Effector memory CD4-positive, alpha-beta T cell (primary cell): Measurements from ENCODE around the gene PRAMEF20.
"Not testable (repeated sequence)": the region's sequence is repeated elsewhere in the genome, so short reads cannot be mapped to it uniquely, and the experiment has no call there.

Experiments
- DNase-seq, 3 donors: peaks; one replicate each; pipeline ENCODE4 v3.0.0-alpha.2; 2020
- H3K27ac ChIP-seq: 2 replicates; pipeline ENCODE4 v1.7.0; 2013; ENCODE audit warnings: mild to moderate bottlenecking, low read length, moderate library complexity; ENCODE audit not compliant: insufficient read depth, poor library complexity, severe bottlenecking
- H3K27me3 ChIP-seq: replicated peaks from 2 replicates; pipeline ENCODE4 v1.7.0; 2013; ENCODE audit warnings: mild to moderate bottlenecking, low read length; ENCODE audit not compliant: insufficient read depth, control insufficient read depth, poor library complexity, severe bottlenecking
- H3K36me3 ChIP-seq: 2 replicates; pipeline ENCODE4 v1.7.0; 2013; ENCODE audit warnings: mild to moderate bottlenecking, low read length, moderate library complexity; ENCODE audit not compliant: control insufficient read depth, insufficient read depth
- H3K4me1 ChIP-seq: 2 replicates; pipeline ENCODE4 v1.7.0; 2013; ENCODE audit warnings: low read length, mild to moderate bottlenecking; ENCODE audit not compliant: control insufficient read depth, insufficient read depth, poor library complexity, severe bottlenecking
- H3K4me3 ChIP-seq: 2 replicates; pipeline ENCODE4 v1.7.0; 2013; ENCODE audit warnings: low read length, low read depth, mild to moderate bottlenecking; ENCODE audit not compliant: insufficient read depth, poor library complexity, severe bottlenecking
- H3K9me3 ChIP-seq: 2 replicates; pipeline ENCODE4 v1.7.0; 2013; ENCODE audit warnings: mild to moderate bottlenecking, low read length, moderate library complexity; ENCODE audit not compliant: control insufficient read depth

Gene PRAMEF20

DNA sequence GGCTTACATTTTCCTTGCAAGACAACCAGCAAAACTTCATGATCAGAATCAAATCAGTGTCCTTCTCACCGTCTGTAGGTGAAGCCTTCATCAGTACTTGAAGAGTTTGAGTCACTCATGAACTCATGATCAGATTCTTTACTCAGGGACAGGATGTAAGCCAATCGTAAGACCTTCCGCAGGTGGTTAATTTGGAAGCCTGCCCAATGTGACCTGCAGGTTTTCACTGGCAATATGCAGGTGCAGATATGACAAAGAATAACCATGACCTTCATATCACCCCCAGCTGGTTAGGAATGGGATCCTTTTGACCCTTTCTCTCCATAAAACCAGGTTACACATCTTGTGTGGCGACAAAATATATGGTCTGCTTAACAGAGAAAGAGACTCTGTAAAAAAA lies 2.4 kb upstream of the PRAMEF20 start:
- Histone ChIP-seq H3K36me3 (no peaks in the 10 kb centered on the region), H3K27ac (no peak overlapping the region), H3K9me3 (no peaks in the 10 kb centered on the region), H3K27me3 (no peaks in the 10 kb centered on the region), H3K4me3 (no peak overlapping the region), H3K4me1 (no peaks in the 10 kb centered on the region)
- DNase-seq: no peak

DNA sequence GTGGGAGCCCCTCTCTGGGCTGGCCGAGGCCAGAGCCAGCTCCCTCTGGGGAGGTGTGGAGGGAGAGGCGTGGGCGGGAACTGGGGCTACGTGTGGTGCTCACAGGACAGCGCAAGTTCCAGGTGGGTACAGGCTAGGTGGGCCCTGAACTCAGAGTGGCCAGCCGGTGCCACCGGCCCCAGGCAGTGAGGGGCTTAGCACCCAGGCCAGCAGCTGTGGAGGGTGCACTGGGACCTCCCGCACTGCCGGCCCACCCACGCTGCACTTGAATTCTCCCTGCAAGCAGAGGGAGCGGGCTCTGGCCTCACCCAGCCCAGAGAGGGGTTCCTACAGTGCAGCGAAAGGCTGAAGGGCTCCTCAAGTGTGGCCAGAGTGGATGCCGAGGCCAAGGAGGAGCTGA lies 20.2 kb downstream of the PRAMEF20 start:
- no peaks in the 10 kb centered on the region for H3K4me1 ChIP-seq
- H3K27ac ChIP-seq: no peak overlapping the region
- H3K36me3 ChIP-seq: no peaks in the 10 kb centered on the region
- H3K9me3 ChIP-seq: no peaks in the 10 kb centered on the region
- no peak for DNase-seq
- H3K4me3 ChIP-seq: no peak overlapping the region
- H3K27me3 ChIP-seq: no peaks in the 10 kb centered on the region

DNA sequence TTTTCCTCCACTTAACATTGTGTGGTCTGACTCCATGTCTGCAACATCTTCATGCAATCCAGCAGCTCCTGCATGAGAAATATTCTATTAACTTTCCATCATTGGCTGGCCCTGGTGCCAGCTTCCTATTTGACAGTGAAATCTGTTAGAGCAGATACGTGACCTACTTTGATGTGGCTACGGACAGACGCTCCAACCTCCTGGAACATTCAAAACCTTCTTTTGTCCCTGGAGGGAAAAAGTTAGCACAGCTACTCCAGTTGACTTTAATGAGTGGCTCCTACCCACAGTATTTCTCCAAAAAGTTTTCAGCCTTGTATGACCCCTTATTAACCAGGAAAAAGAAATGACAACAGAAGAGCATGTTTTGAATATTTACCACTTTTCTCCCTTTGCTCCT lies 22.0 kb downstream of the PRAMEF20 start:
- Histone ChIP-seq H3K27ac (no peak overlapping the region), H3K4me3 (no peak overlapping the region), H3K27me3 (no peaks in the 10 kb centered on the region), H3K4me1 (no peaks in the 10 kb centered on the region), H3K36me3 (no peaks in the 10 kb centered on the region), H3K9me3 (no peaks in the 10 kb centered on the region)
- no peak for DNase-seq

DNA sequence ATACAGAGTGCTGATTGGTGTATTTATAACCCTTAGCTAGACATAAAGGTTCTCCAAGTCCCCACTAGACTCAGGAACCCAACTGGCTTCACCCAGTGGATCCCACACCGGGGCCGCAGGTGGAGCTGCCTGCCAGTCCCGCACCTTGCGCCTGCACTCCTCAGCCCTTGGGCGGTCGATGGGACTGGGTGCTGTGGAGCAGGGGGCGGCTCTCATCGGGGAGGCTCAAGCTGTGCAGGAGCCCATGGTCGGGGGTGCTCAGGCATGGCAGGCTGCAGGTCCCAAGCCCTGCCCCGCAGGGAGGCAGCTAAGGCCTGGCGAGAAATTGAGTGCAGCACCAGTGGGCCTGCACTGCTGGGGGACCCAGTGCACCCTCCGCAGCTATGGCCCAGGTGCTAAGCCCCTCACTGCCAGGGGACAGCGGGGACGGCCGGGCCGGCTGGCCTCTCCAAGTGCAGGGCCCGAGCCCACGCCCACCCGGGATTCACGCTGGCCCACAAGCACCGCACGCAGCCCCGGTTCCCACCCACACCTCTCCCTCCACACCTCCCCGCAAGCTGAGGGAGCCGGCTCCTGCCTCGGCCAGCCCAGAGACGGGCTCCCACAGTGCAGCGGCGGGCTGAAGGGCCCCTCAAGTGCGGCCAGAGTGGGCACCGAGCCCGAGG lies 23.6 kb downstream of the PRAMEF20 start:
- not testable (repeated sequence) for H3K4me3 ChIP-seq, H3K9me3 ChIP-seq, DNase-seq, H3K36me3 ChIP-seq, H3K27me3 ChIP-seq, H3K27ac ChIP-seq, H3K4me1 ChIP-seq

DNA sequence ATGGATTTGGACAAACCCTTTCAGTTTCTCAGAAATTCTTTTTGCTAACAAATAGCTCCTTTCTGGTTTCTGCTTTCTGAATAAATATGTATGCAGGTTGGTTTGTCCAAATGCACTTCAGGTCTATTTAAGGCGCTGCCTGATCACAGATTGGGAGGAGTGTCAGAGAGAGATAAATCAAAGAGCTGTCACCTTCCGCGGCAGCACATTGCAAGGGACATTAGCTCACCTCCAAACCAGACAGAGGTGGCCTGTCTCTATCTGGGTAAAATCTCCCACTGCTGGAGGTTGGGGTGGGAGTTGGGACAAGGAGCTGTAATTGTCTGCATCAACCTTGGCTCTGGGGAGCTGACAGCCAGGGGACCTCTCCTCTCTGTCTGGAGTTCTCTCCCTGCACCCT lies 25.2 kb downstream of the PRAMEF20 start:
- DNase-seq: no peak
- Histone ChIP-seq H3K36me3 (no peaks in the 10 kb centered on the region), H3K27ac (no peak overlapping the region), H3K4me1 (no peaks in the 10 kb centered on the region), H3K4me3 (no peak overlapping the region), H3K27me3 (no peaks in the 10 kb centered on the region), H3K9me3 (no peaks in the 10 kb centered on the region)

DNA sequence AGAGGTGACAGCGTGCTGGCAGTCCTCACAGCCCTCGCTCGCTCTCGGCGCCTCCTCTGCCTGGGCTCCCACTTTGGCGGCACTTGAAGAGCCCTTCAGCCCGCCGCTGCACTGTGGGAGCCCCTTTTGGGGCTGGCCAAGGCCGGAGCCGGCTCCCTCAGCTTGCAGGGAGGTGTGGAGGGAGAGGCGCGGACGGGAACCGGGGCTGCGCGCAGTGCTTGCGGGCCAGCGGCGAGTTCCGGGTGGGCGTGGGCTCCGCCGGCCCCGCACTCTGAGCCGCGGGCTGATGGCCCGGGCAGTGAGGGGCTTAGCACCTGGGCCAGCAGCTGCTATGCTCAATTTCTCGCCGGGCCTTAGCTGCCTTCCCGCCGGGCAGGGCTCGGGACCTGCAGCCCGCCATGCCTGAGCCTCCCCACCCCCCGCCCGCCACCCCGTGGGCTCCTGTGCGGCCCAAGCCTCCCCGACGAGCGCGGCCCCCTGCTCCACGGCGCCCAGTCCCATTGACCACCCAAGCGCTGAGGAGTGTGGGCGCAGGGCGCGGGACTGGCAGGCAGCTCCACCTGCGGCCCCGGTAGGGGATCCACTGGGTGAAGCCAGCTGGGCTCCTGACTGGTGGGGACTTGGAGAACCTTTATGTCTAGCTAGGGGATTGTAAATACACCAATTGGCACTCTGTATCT lies 29.0 kb downstream of the PRAMEF20 start:
- H3K27me3 ChIP-seq, DNase-seq, H3K4me1 ChIP-seq, H3K36me3 ChIP-seq, H3K27ac ChIP-seq, H3K9me3 ChIP-seq, H3K4me3 ChIP-seq: not testable (repeated sequence)

DNA sequence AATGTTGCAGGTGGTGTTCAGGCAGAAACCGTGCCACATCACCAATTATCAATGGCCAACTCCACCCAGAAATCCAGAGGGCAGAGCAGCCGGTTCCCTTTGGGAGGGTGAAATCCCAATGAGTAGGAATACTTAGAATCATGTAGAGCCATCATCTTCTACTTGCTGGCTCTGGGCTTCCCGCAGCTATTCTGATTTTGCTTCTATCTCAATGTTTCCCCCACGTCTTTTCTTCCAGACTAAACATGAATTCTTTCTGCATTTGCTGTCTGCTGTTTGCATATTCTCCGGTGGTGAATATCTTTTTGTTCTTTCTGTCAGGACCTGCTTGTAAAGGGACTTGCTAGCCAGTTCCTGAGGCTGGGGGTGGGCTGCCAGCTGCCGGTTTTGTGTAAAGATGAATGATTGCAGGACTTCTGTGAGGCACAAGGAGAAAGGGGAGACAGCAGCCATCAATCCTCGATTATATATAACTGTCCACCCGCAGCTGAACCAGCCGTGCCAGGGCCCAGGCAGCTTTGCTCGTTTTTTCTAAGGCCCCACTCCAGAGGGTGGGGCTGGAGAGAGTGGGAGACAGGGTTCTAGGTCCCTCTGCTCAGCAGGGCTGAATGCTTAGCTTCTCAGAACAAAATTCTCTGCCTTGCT lies 33.2 kb downstream of the PRAMEF20 start:
- DNase-seq: no peak
- H3K4me3 ChIP-seq: no peak overlapping the region
- no peaks in the 10 kb centered on the region for H3K9me3 ChIP-seq
- no peak overlapping the region for H3K27ac ChIP-seq
- no peaks in the 10 kb centered on the region for H3K36me3 ChIP-seq
- H3K27me3 ChIP-seq: no peaks in the 10 kb centered on the region
- H3K4me1 ChIP-seq: no peaks in the 10 kb centered on the region

DNA sequence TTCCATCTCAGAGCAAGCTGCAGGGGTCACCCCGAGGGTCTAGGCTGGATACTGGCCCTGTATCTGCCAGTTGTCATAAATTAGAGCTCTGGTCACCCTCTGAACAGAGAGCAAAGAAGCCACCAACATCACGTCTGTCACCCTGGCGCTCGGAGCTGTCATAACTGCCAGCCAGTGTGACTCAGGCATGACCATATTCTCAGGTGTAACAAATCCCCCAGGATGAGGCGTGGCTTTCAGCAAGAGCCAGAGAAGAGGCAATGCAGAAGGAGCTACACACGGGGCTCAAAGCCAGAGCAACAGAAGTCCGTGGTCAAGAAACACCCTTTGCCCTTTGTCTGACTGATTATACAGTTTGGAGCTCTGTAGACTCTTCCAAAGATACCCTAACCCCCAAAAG lies 40.0 kb downstream of the PRAMEF20 start:
- Histone ChIP-seq H3K9me3 (no peaks in the 10 kb centered on the region), H3K36me3 (no peaks in the 10 kb centered on the region), H3K4me1 (no peaks in the 10 kb centered on the region), H3K27me3 (no peaks in the 10 kb centered on the region), H3K4me3 (no peak overlapping the region), H3K27ac (no peak overlapping the region)
- no peak for DNase-seq

DNA sequence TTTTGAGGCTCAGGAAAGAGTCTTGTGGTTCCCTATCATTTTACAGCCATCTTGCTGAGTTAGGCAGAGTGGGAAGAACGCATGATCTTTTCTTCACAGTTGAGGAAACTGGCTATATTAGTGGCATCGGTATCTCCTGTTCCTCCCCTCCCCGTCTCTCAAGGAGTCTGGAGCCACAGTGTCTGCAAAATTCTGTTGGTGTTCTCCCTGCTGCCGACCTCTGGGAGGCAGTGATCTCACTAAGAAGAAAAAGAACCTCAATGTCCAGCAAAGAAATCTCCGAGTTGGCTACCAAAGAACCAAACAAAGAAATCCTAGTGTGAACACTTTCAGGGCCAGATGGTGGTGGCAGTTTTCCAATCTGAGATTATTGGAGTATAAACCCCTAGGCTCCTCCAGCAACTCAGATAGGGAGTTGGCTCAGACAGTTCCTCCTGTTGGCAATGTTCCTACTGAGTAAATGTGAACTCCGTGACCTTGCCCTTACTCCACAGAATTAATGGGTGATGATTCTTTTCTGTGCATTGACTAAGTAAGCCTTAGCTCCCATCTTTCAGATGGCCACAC lies 41.2 kb downstream of the PRAMEF20 start:
- no peak overlapping the region for H3K27ac ChIP-seq
- no peaks in the 10 kb centered on the region for H3K36me3 ChIP-seq
- no peak overlapping the region for H3K4me3 ChIP-seq
- no peaks in the 10 kb centered on the region for H3K9me3 ChIP-seq
- H3K4me1 ChIP-seq: no peaks in the 10 kb centered on the region
- no peaks in the 10 kb centered on the region for H3K27me3 ChIP-seq
- DNase-seq: no peak

DNA sequence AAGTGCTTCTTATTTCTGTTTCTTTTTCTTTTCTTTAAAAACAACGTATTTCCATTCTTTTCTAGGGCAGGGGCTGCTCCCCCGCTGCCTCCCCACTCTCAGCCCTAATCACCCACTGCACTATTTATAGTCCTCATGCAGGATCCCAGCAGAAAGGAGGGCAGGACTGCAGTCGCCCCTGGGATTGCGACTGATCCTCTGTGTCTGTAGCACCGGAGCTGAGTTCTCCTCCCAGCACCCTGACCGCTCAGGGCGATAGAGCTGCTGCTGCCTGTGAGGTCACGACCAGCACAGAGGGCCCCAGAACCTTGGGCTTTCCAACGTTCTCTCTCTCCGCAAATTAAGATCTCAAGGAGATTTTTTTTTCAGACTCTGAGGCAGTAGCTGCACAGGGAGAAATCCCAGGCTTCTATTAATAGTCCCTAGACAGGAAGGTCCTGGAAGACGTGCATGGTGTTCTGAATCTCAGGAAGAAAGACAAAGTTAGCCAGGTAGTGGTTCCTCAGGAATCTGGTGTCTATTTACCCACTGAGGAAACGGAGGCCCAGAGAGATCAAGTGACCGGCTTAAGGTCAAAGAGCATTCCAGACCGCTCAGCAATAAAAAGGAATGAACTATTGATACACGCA lies 46.8 kb downstream of the PRAMEF20 start:
- no peak for DNase-seq
- H3K27ac ChIP-seq: no peak overlapping the region
- H3K4me3 ChIP-seq: no peak overlapping the region
- H3K27me3 ChIP-seq: no peaks in the 10 kb centered on the region
- H3K4me1 ChIP-seq: no peaks in the 10 kb centered on the region
- no peaks in the 10 kb centered on the region for H3K36me3 ChIP-seq
- H3K9me3 ChIP-seq: no peaks in the 10 kb centered on the region
